IPS-NIHi11 (cell line): ENCODE data around the gene COQ8B.
"Not testable (repeated sequence)": the region's sequence is repeated elsewhere in the genome, so short reads cannot be mapped to it uniquely, and the experiment has no call there.

Experiments
- DNase-seq: peaks from one replicate; pipeline ENCODE4 v3.0.0; 2012; ENCODE audit warnings: mixed read lengths, low spot score

Gene COQ8B

GRCh38 chr19:40716482-40717324 is at the start of gene COQ8B, which contains the start of gene ITPKC:
TSS of gene COQ8B (minus strand) at chr19:40716886. CDS start at chr19:40714632, 2,254 bp downstream.
TSS of gene ITPKC (plus strand) at chr19:40717112. CDS start at chr19:40717136, 24 bp downstream.
- DNase-seq: peak; percentile 97

- DNase-seq: not testable (repeated sequence)
Measured at GRCh38 chr19:40766385-40766784, 49.7 kb upstream of the COQ8B start.

GRCh38 chr19:40763963-40764362 is 47.3 kb upstream of the COQ8B start:
- no peak for DNase-seq

- DNase-seq: no peak
Measured at GRCh38 chr19:40763526-40763925, 46.8 kb upstream of the COQ8B start.

DNA sequence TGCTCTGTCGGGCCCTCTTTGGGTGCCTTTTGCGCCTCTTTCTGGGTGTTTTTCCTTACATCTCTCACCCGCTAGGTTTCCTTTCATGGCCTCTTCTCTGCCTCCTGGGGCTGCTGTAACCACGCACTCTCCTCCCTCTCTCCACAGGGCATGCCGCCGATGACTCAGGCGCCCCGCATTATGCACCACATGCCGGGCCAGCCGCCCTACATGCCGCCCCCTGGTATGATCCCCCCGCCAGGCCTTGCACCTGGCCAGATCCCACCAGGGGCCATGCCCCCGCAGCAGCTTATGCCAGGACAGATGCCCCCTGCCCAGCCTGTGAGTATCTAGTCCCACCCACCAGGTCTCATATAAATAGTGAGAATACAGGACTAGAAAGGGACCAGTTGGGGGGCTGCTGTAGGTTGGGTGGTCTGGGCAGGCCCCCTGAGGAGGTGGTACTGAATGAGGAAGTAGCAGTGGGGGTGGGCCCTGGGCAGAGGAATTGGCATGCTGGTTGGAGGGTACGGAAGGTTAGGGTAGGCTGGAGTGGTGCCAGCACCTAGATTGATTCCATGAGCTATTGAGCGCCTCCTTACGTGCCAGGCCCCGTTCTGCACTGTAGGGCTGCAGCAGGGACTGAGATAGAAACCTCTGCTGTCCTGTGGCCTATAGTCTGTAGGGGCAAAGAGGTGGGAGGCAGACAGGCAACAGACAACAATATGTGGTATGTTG is 46.2 kb upstream of the COQ8B start:
- DNase-seq: no peak

- no peak for DNase-seq
Measured at GRCh38 chr19:40759352-40759751, 42.7 kb upstream of the COQ8B start.

- DNase-seq: no peak
Measured at GRCh38 chr19:40758491-40758890, 41.8 kb upstream of the COQ8B start.

DNA sequence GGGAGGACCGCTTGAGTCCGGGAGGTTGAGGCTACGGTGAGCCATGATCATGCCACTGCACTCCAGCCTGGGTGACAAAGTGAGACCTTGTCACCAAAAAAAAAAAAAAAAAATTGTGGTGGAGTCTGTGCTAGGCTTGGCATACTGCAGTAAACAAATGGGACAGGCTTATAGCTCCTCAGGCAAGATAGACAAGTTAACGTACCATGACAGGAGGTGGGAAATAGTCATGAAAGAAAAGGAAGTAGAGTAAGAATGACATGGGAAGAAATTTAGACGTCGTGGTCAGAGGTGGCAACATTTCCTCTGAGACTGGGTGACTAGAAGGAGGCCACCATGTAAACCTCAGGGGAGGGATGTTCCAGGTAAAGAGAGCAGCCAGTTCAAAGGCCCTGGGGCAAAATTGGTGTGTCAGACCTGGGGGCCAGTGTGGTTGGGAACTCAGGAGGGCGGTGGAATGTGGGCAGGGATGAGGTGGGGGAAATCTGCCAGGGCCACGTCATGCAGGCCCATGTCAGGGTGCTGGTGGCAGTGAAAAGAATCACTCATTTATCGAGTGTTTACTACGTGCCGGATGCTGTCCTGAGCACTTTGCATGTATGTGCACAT is 39.9 kb upstream of the COQ8B start:
- no peak for DNase-seq

GRCh38 chr19:40755791-40756190 is 39.1 kb upstream of the COQ8B start:
- DNase-seq: no peak

DNA sequence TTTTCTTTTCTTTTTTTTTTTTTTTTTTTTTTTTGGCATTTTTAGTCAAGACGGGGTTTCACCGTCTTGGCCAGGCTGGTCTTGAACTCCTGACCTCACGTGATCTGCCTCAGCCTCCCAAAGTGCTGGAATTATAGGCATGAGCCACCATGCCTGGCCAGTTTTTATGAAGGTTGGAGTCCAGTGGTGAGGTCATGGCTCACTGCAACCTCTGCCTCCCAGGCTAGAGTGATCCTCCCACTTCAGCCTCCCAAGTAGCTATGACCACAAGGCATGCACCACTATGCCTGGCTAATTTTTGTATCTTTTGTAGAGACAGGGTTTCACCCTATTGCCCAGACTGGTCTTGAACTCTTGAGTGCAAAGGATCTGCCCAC is 38.5 kb upstream of the COQ8B start:
- no peak for DNase-seq

DNA sequence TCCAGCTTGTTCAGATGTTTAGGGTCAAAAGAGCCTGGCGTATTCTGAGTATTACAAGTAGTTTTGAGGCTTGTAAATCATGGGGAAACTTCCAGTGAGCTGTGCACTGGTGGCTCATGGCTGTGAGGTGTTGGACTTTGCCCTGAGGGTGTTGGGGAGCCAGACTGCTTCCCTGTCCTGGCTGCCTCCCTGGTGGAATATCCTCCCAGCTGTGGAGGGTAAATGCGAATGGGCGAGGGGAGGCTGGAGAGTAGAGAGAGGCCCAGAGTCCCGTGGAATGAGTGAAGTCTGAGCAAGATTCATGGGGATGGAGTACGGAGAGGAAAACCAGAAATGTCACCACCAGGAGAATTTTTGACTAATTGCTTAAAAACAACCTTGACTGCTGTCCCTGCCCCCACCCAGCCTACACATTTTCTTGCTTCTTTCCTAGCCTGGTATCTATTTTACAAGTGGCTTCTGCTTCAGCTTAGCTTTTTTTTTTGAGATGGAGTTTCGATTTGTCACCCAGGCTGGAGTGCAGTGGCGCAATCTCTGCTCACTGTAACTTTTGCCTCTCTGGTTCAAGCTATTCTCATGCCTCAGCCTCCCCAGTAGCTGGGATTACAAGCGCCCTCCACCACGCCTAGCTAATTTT is 38.0 kb upstream of the COQ8B start:
- no peak for DNase-seq

- no peak for DNase-seq
Measured at GRCh38 chr19:40752257-40752781, 35.6 kb upstream of the COQ8B start.

GRCh38 chr19:40750874-40751537 is 34.3 kb upstream of the COQ8B start, which contains the start of gene SNRPA:
TSS of gene SNRPA (plus strand) at chr19:40751203. CDS start at chr19:40751409, 206 bp downstream.
- peak; percentile 92 for DNase-seq

DNA sequence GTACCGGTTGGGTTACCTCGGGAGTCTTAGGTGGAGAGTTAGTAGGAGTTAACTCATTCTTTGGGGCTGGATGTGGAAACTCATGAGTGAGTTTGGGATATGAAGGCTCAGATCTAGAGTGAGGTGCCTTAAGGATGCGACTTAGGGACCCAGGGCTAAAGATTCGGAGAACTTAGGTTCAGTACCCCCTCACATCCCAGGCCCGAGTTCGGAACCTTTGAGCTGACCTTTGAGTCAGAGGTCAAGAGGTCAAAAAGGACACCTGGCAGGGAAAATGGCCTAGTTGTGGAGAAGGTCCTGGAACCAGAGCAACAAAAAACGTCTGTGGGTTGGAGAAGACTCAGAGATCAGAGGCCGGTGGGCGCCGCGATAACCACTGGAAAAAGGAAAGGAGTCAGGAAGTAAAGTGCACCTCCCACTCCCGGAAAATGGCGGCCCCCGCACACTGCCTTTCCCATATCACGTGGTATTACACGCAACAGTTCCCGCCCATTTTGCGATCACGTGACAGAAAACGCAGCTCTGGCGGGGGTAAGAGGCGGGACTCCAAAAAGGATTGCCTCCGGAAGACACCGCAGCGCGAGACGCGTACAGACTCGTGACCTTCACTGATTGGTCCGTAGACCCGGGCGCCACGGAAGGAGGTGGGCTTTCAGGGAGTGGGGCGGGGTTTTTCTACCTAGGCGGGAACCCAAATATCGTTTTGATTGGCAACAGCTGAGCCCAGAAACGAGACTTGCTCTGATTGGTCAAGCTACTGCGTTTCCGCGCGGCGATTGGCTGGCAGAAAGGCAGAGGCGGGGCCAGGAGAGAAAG is 33.6 kb upstream of the COQ8B start, which contains the start of gene ACTMAP:
Gene ACTMAP, minus strand, starts transcription at position 420 of the 816 bp plus-strand sequence. CDS start 674 bp downstream, outside the sequence.
- DNase-seq: peak; percentile 97

DNA sequence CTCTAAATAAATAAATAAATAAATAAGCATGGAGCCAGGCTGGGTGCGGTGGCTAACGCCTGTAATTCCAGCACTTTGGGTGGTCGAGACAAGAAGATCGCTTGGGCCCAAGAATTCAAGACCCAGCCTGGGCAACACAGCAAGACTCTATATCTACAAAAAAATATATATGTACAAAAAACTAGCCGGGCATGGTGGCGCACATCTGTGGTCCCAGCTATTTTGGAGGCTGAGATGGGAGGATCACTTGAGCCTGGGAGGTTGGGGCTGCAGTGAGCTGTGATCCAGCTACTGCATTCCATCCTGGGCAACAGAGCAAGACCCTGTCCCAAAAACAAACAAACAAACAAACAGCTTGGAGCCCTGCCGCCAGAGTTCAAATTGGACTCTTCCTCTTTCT is 30.9 kb upstream of the COQ8B start:
- DNase-seq: no peak

- no peak for DNase-seq
Measured at GRCh38 chr19:40745402-40745780, 28.7 kb upstream of the COQ8B start.

DNA sequence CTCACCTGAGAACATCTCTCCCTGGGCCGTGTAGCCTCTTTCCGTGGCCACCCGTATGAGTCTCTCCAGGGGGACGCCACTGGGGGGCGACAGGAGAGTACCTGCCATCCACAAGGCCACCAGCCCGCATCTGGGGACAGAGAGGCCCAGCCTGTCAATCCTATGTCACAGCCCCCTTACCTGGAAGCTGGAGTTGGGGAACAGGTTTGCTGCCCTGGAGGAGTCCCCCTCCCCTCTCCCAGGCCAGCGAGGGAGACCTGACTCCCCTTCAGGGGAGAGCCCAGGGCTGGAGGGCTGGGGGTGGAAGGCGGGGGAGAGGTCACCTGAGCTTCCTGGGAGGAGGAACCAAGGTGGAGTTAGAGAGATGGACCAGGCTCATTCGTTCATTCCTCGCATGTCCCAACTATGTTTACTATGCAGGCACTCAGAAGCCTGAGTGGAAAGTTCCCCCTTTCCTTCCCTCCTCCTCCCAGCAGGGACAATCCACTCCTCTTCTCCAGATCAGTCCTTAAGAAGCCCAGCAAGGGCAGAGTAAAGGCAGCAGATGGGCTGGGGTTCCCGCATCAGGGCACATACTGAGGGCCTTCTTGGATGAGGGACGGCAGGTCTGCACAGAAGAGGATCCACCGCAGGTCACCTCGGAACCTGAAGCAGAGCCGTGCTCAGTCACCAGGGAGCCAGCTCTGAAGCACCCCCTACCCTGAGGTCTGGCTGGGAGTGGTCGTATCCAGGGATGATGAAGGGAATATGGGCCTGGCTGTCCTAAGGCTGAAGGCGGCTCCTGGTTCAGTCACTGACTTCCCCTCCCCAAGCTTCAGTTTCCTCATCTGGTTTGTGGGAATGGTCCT is 28.1 kb upstream of the COQ8B start:
- peak; percentile 58 for DNase-seq

DNA sequence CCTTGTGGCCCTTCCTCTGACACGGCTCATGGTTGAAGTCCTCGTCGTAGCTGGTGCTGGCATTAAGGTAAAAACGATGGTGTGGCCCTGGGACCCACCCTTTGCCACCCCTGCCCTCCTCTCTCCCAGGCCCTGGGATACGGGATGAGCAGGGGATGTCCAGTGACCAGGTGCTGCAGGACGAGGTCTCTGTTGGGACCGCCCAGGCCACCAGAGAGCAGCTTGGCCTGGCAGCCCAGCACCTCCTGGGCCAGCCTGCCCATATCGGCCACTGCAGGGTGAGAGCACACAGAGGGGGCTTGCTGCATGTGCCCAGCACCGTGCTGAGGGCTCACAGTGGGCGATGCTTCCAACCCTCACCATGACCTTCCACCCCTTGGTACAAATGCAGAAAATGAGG is 27.2 kb upstream of the COQ8B start:
- no peak for DNase-seq

GRCh38 chr19:40742886-40743285 is 26.2 kb upstream of the COQ8B start:
- no peak for DNase-seq
